Stimulated activated CD4-positive, alpha-beta T cell treated with anti-CD3 and anti-CD28 coated beads, TNF-alpha, amount 100 ng/mL, for 24 hours (primary cell): ENCODE results near the gene ZNF253.
A peak's percentile ranks its signal among the peaks of the same experiment; 100 is the strongest.
"Not testable (repeated sequence)": the region's sequence is repeated elsewhere in the genome, so short reads cannot be mapped to it uniquely, and the experiment has no call there.

Experiments used
- DNase-seq, 3 experiments: peaks; one replicate each; pipeline ENCODE4 v3.0.0-alpha.2; 2020; ENCODE audit warnings: low read depth in 3 of 3

Gene ZNF253

GRCh38 chr19:19865750-19866610 is at the start of gene ZNF253:
TSS of gene ZNF253 (plus strand) at chr19:19865882. CDS start at chr19:19865997, 115 bp downstream.
- DNase-seq, result peak; percentile 92 to 96 (median 92)

GRCh38 chr19:19816679-19817078 is 49.0 kb upstream of the ZNF253 start:
- DNase-seq, result no peak

GRCh38 chr19:19817357-19817756 is 48.3 kb upstream of the ZNF253 start:
- peak in 2 of 3 experiments; percentile 13 to 40 for DNase-seq

GRCh38 chr19:19820774-19821320 is 44.8 kb upstream of the ZNF253 start:
- no peak for DNase-seq

- DNase-seq, result peak; percentile 95 to 97 (median 97)
These were observed 44.2 kb upstream of the ZNF253 start, which contains the start of gene ZNF506 for GRCh38 chr19:19821366-19821951. TSS of gene ZNF506 (minus strand) at chr19:19821750. CDS start at chr19:19821603, 147 bp downstream.

GRCh38 chr19:19821976-19822375 is 43.7 kb upstream of the ZNF253 start:
- DNase-seq, result not testable (repeated sequence)

GRCh38 chr19:19823916-19824315 is 41.8 kb upstream of the ZNF253 start:
- no peak for DNase-seq

- DNase-seq, result no peak
These were observed 38.8 kb upstream of the ZNF253 start for GRCh38 chr19:19826875-19827274.

GRCh38 chr19:19835560-19836038 is 30.1 kb upstream of the ZNF253 start:
- DNase-seq, result no peak

- DNase-seq, result no peak
These were observed 17.9 kb upstream of the ZNF253 start for GRCh38 chr19:19847781-19848180.

GRCh38 chr19:19849056-19849455 is 16.6 kb upstream of the ZNF253 start:
- DNase-seq, result no peak

- DNase-seq, result not testable (repeated sequence)
These were observed 13.9 kb upstream of the ZNF253 start for GRCh38 chr19:19851740-19852139.

GRCh38 chr19:19858751-19859150 is 6.9 kb upstream of the ZNF253 start:
- DNase-seq, result no peak

- DNase-seq, result peak in 2 of 3 experiments; percentile 5 to 38
These were observed 4.8 kb upstream of the ZNF253 start for GRCh38 chr19:19860756-19861390.

GRCh38 chr19:19866611-19867248 is 1.0 kb downstream of the ZNF253 start:
- DNase-seq, result peak; percentile 3 to 32 (median 16)

GRCh38 chr19:19870086-19870485 is 4.4 kb downstream of the ZNF253 start:
- DNase-seq, result not testable (repeated sequence)

- DNase-seq, result no peak
These were observed 6.2 kb downstream of the ZNF253 start for GRCh38 chr19:19871932-19872331.

GRCh38 chr19:19873381-19873780 is 7.7 kb downstream of the ZNF253 start:
- no peak for DNase-seq

- no peak for DNase-seq
These were observed 12.0 kb downstream of the ZNF253 start for GRCh38 chr19:19877724-19878123.

GRCh38 chr19:19884583-19884982 is 18.9 kb downstream of the ZNF253 start:
- DNase-seq, result no peak
